ENCODE results near the gene ARHGAP36. TPM values are rescaled to one million over a fixed set of nuclear protein-coding genes. Genes with fewer than 3 reads are reported as not detected.

The ARHGAP36 gene
- polyA plus RNA-seq, 1 donor (not counting 4 experiments of a cell fraction or from before 2014, with no cell fraction given), result not detected

GRCh38 chrX:131057706-131058105, 440 bp upstream of the ARHGAP36 start:
- no peak overlapping the region for H3K9ac ChIP-seq (ENCODE audit: control insufficient read depth, extremely low read depth, insufficient read depth, low read length)
- no peak for FAIRE-seq
- no peak overlapping the region for H3K27ac ChIP-seq (ENCODE audit: control insufficient read depth, insufficient read depth, low read length)
- H2AFZ ChIP-seq (ENCODE audit: control insufficient read depth, low read length), result no peak overlapping the region
- H3K27me3 ChIP-seq (ENCODE audit: control insufficient read depth, extremely low read depth, insufficient read depth, low read length), result peaks cover 12% of the 10 kb centered on the region
- no peaks in the 10 kb centered on the region for H3K4me1 ChIP-seq (ENCODE audit: control insufficient read depth, extremely low read depth, insufficient read depth, low read length)
- no peaks in the 10 kb centered on the region for H3K9me3 ChIP-seq (ENCODE audit: control insufficient read depth, low read depth, low read length)
- no peak for DNase-seq (ENCODE audit: low read depth, low spot score)
- no peaks in the 10 kb centered on the region for H4K20me1 ChIP-seq (ENCODE audit: control insufficient read depth, extremely low read depth, insufficient read depth, low read length)
- TF ChIP-seq, protein P1, sequence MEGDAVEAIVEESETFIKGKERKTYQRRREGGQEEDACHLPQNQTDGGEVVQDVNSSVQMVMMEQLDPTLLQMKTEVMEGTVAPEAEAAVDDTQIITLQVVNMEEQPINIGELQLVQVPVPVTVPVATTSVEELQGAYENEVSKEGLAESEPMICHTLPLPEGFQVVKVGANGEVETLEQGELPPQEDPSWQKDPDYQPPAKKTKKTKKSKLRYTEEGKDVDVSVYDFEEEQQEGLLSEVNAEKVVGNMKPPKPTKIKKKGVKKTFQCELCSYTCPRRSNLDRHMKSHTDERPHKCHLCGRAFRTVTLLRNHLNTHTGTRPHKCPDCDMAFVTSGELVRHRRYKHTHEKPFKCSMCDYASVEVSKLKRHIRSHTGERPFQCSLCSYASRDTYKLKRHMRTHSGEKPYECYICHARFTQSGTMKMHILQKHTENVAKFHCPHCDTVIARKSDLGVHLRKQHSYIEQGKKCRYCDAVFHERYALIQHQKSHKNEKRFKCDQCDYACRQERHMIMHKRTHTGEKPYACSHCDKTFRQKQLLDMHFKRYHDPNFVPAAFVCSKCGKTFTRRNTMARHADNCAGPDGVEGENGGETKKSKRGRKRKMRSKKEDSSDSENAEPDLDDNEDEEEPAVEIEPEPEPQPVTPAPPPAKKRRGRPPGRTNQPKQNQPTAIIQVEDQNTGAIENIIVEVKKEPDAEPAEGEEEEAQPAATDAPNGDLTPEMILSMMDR (optimal IDR thresholded peaks at IDR 0.05 in 1 of 3, IDR thresholded peaks at IDR 0.05 in 1 of 3, conservative IDR thresholded peaks at IDR 0.05 in 1 of 3; ENCODE audit: extremely low read depth in 1 of 3, insufficient read depth in 2 of 3, low read length in 3 of 3), result no peak
- no peak for TF ChIP-seq EZH2 (IDR thresholded peaks at IDR 0.05; ENCODE audit: low read length)
- H3K36me3 ChIP-seq (ENCODE audit: control insufficient read depth in 2 of 2, extremely low read depth in 1 of 2, insufficient read depth in 2 of 2, low read length in 2 of 2), result no peaks in the 10 kb centered on the region
- H3K4me2 ChIP-seq (ENCODE audit: control insufficient read depth, extremely low read depth, insufficient read depth, low read depth, low read length), result no peak overlapping the region
- no peaks in the 10 kb centered on the region for H3K79me2 ChIP-seq (ENCODE audit: control insufficient read depth, insufficient read depth, low read length)
- dilution Hi-C loops (cut with MboI; ENCODE audit: extremely low pct_ligation_motif_present, low sequenced_read_pairs), result no loop called here
- no peaks in the 10 kb centered on the region for H3K9me1 ChIP-seq (ENCODE audit: control insufficient read depth, extremely low read depth, insufficient read depth, low read length)
- no peak overlapping the region for H3K4me3 ChIP-seq (ENCODE audit: control insufficient read depth in 2 of 3, extremely low read depth in 1 of 3, insufficient read depth in 2 of 3, low read depth in 1 of 3, low read length in 3 of 3)

DNA sequence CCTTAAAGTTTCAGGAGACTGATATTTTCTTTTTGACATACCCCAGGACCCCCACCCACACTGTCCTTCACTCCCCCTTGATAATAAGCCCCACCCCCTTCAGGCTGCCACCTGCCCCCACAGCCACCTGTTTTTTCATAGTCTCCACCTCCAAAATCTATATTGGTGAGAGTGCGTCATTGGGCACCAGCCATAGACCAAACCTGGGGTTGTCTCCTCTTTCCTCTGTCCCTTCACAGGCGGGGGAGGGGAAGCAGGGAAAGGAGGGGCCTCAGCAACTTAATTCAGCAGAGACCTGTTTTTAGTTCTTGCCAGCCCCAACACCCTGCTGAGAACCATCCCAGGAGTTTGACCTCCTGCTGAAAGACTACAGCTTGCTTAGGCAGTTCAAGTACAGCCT, 1.1 kb downstream of the ARHGAP36 start:
- H3K9me3 ChIP-seq (ENCODE audit: control insufficient read depth, low read depth, low read length), result no peaks in the 10 kb centered on the region
- H3K79me2 ChIP-seq (ENCODE audit: control insufficient read depth, insufficient read depth, low read length), result no peaks in the 10 kb centered on the region
- no peak for DNase-seq (ENCODE audit: low read depth, low spot score)
- no peaks in the 10 kb centered on the region for H3K4me1 ChIP-seq (ENCODE audit: control insufficient read depth, extremely low read depth, insufficient read depth, low read length)
- dilution Hi-C loops (cut with MboI; ENCODE audit: extremely low pct_ligation_motif_present, low sequenced_read_pairs), result no loop called here
- no peak overlapping the region for H3K9ac ChIP-seq (ENCODE audit: control insufficient read depth, extremely low read depth, insufficient read depth, low read length)
- H3K4me3 ChIP-seq (ENCODE audit: control insufficient read depth in 2 of 3, extremely low read depth in 1 of 3, insufficient read depth in 2 of 3, low read depth in 1 of 3, low read length in 3 of 3), result no peak overlapping the region
- H4K20me1 ChIP-seq (ENCODE audit: control insufficient read depth, extremely low read depth, insufficient read depth, low read length), result no peaks in the 10 kb centered on the region
- H3K27me3 ChIP-seq (ENCODE audit: control insufficient read depth, extremely low read depth, insufficient read depth, low read length), result peaks cover 12% of the 10 kb centered on the region
- no peak overlapping the region for H2AFZ ChIP-seq (ENCODE audit: control insufficient read depth, low read length)
- TF ChIP-seq, protein P1 (optimal IDR thresholded peaks at IDR 0.05 in 1 of 3, IDR thresholded peaks at IDR 0.05 in 1 of 3, conservative IDR thresholded peaks at IDR 0.05 in 1 of 3; ENCODE audit: extremely low read depth in 1 of 3, insufficient read depth in 2 of 3, low read length in 3 of 3), result no peak
- FAIRE-seq, result no peak
- H3K4me2 ChIP-seq (ENCODE audit: control insufficient read depth, extremely low read depth, insufficient read depth, low read depth, low read length), result no peak overlapping the region
- no peaks in the 10 kb centered on the region for H3K36me3 ChIP-seq (ENCODE audit: control insufficient read depth in 2 of 2, extremely low read depth in 1 of 2, insufficient read depth in 2 of 2, low read length in 2 of 2)
- H3K9me1 ChIP-seq (ENCODE audit: control insufficient read depth, extremely low read depth, insufficient read depth, low read length), result no peaks in the 10 kb centered on the region
- no peak overlapping the region for H3K27ac ChIP-seq (ENCODE audit: control insufficient read depth, insufficient read depth, low read length)

All from keratinocyte (primary cell).